Esophagus muscularis mucosa (tissue), 4 donors: ENCODE results near the gene CYLD. TPM values are rescaled to one million over a fixed set of nuclear protein-coding genes. Genes with fewer than 3 reads are reported as not detected.
A peak's percentile ranks its signal among the peaks of the same experiment; 100 is the strongest.

Source experiments
- DNase-seq: peaks from one replicate; pipeline ENCODE4 v3.0.0-alpha.2; 2017; ENCODE audit errors: extremely low spot score
- H3K27ac ChIP-seq, 4 donors: fragments of 200-600 bp; sonication (generic); replicated peaks in 1 of 4; 1 replicate in 3 of 4; 2 replicates in 1 of 4; pipeline ENCODE4 v1.5.1; 2016 to 2019; ENCODE audit warnings: mild to moderate bottlenecking in 1 of 4
- H3K27me3 ChIP-seq, 4 donors: fragments of 200-600 bp; sonication (generic); one replicate each; pipeline versions ENCODE4 v1.5.1 to v1.6.0; 2016 to 2019
- H3K36me3 ChIP-seq, 4 donors: fragments of 200-600 bp; sonication (generic); one replicate each; pipeline ENCODE4 v1.5.1; 2016 to 2019
- H3K4me1 ChIP-seq, 4 donors: fragments of 200-600 bp; sonication (generic); one replicate each; pipeline ENCODE4 v1.5.1; 2016 to 2019
- H3K4me3 ChIP-seq, 4 donors: fragments of 200-600 bp; sonication (generic); 1 replicate in 2 of 4; 2 replicates in 2 of 4; pipeline ENCODE4 v1.5.1; 2016 to 2019; ENCODE audit warnings: mild to moderate bottlenecking in 4 of 4, moderate library complexity in 1 of 4
- H3K9me3 ChIP-seq, 4 donors: fragments of 200-600 bp; sonication (generic); 1 replicate in 3 of 4; 2 replicates in 1 of 4; pipeline ENCODE4 v1.5.1; 2016 to 2019
- CTCF ChIP-seq, 3 experiments: fragments of 200-600 bp in 2 of 3; fragments of 450-650 bp in 1 of 3; sonication (generic) in 2 of 3; IDR thresholded peaks; one replicate each; pipeline ENCODE4 v1.5.1; 2017 to 2019; ENCODE audit warnings: antibody characterized with exemption in 3 of 3, mild to moderate bottlenecking in 2 of 3, moderate library complexity in 1 of 3
- EP300 ChIP-seq: sonication (generic); formaldehyde crosslinking; IDR thresholded peaks from one replicate; pipeline ENCODE4 v1.6.1; 2017; ENCODE audit warnings: antibody characterized with exemption
- POLR2A ChIP-seq: fragments of 450-650 bp; IDR thresholded peaks from one replicate; pipeline ENCODE4 v1.6.1; 2017; ENCODE audit warnings: antibody characterized with exemption, moderate library complexity, mild to moderate bottlenecking, low read depth
- POLR2AphosphoS5 ChIP-seq, 2 donors: sonication (generic); formaldehyde crosslinking; IDR thresholded peaks; one replicate each; pipeline ENCODE4 v1.6.1; 2017; ENCODE audit warnings: antibody characterized with exemption in 2 of 2
- WGBS: methylation state at CpG from one replicate; pipeline ENCODE4 v1.1.5; 2018; 5-methylcytosine and 5-hydroxymethylcytosine counted together
- intact Hi-C: fragments of 100-400 bp; cut with DNase I; formaldehyde crosslinking; loops from one replicate; pipeline ENCODE4 v1.15.1; 2023
- total RNA-seq, 4 donors: library from RNA; depleted of rRNA; stranded (reverse); fragments of >200 nt; gene quantifications; one replicate each; pipeline versions ENCODE4 v1.1.0 to v1.2.1, GENCODE V29; 2016

The CYLD gene
- total RNA-seq, 4 donors from 2014 or later = 40.1 to 46.4 (median 40.8) TPM

GRCh38 chr16:50841081-50841886, 99.4 kb downstream of the CYLD start:
- TF ChIP-seq CTCF (IDR thresholded peaks at IDR 0.05) (no peak), POLR2AphosphoS5 (IDR thresholded peaks at IDR 0.05) (no peak), EP300 (no peak), POLR2A (no peak)
- intact Hi-C loops = no loop called here
- DNase-seq = no peak
- Histone ChIP-seq H3K27ac (no peak overlapping the region), H3K36me3 (no peaks in the 10 kb centered on the region), H3K4me1 (peaks cover 3 to 9% (median 8%) of the 10 kb centered on the region in 4 donors), H3K27me3 (peaks cover 0 to 55% (median 3%) of the 10 kb centered on the region in 4 donors), H3K4me3 (peak overlapping the region; percentile 1 to 47 (median 18)), H3K9me3 (no peaks in the 10 kb centered on the region)
- 13% methylated on average over 31 of the region's 44 CpGs for WGBS

- Histone ChIP-seq H3K4me1 (peaks cover 3 to 9% (median 8%) of the 10 kb centered on the region in 4 donors), H3K27ac (no peak overlapping the region), H3K36me3 (no peaks in the 10 kb centered on the region), H3K9me3 (no peaks in the 10 kb centered on the region), H3K4me3 (no peak overlapping the region), H3K27me3 (peaks cover 0 to 57% (median 3%) of the 10 kb centered on the region in 4 donors)
- no peak for TF ChIP-seq EP300
- no peak for TF ChIP-seq POLR2A
- no peak for TF ChIP-seq POLR2AphosphoS5 (IDR thresholded peaks at IDR 0.05)
- TF ChIP-seq CTCF (IDR thresholded peaks at IDR 0.05) = no peak
- DNase-seq = no peak
- intact Hi-C loops = no loop called here
- 88% methylated on average over 16 of the region's 17 CpGs for WGBS
Measured at GRCh38 chr16:50842013-50842505, 100.2 kb downstream of the CYLD start.

- TF ChIP-seq POLR2AphosphoS5 (IDR thresholded peaks at IDR 0.05) (no peak), EP300 (no peak), POLR2A (no peak), CTCF (IDR thresholded peaks at IDR 0.05) (no peak)
- WGBS = 72% methylated on average over 4 of the region's 4 CpGs
- Histone ChIP-seq H3K27me3 (peaks cover 0 to 57% (median 3%) of the 10 kb centered on the region in 4 donors), H3K9me3 (no peaks in the 10 kb centered on the region), H3K27ac (no peak overlapping the region), H3K4me1 (peaks cover 3 to 9% (median 8%) of the 10 kb centered on the region in 4 donors), H3K36me3 (no peaks in the 10 kb centered on the region), H3K4me3 (no peak overlapping the region)
- intact Hi-C loops = no loop called here
- peak; percentile 50 for DNase-seq
Measured at GRCh38 chr16:50842589-50842988, 100.7 kb downstream of the CYLD start.

- H3K36me3 ChIP-seq = no peaks in the 10 kb centered on the region
- WGBS = 31% methylated on average over 5 of the region's 5 CpGs
- H3K27me3 ChIP-seq = peaks cover 0 to 54% (median 3%) of the 10 kb centered on the region in 4 donors
- no peaks in the 10 kb centered on the region for H3K9me3 ChIP-seq
- no peak overlapping the region for H3K4me3 ChIP-seq
- DNase-seq = peak; percentile 90
- no peak overlapping the region for H3K27ac ChIP-seq
- peaks cover 3 to 9% (median 8%) of the 10 kb centered on the region in 4 donors for H3K4me1 ChIP-seq
- intact Hi-C loops = no loop called here
- TF ChIP-seq CTCF (IDR thresholded peaks at IDR 0.05) (no peak), POLR2A (no peak), POLR2AphosphoS5 (IDR thresholded peaks at IDR 0.05) (no peak), EP300 (no peak)
Measured at GRCh38 chr16:50844840-50845239, 103.0 kb downstream of the CYLD start.
